ENCODE data around the gene GPC5.

Gene GPC5

GRCh38 chr13:92218615-92219014 lies 820.2 kb downstream of the GPC5 start:
- Mint-ChIP-seq H3K4me1 (no peaks in the 10 kb centered on the region), H3K36me3 (no peaks in the 10 kb centered on the region), H3K4me3 (no peak overlapping the region), H3K9me3 (peaks cover 14% of the 10 kb centered on the region), H3K27ac (no peak overlapping the region)
- DNase-seq (ENCODE audit: low spot score in 2 of 2) (no peak), ATAC-seq (no peak)

- no peak overlapping the region for H3K27ac Mint-ChIP-seq
- no peak for ATAC-seq
- H3K36me3 Mint-ChIP-seq: no peaks in the 10 kb centered on the region
Observed at GRCh38 chr13:92221916-92222315, 823.5 kb downstream of the GPC5 start.

GRCh38 chr13:92224052-92224821 lies 825.8 kb downstream of the GPC5 start:
- ATAC-seq: no peak
- Mint-ChIP-seq H3K36me3 (no peaks in the 10 kb centered on the region), H3K9me3 (peaks cover 15% of the 10 kb centered on the region), H3K4me1 (no peaks in the 10 kb centered on the region), H3K4me3 (no peak overlapping the region), H3K27ac (no peak overlapping the region)
- DNase-seq (ENCODE audit: low spot score in 2 of 2): no peak

More at GRCh38 chr13:92221916-92222315, 823.5 kb downstream of the GPC5 start:
- peaks cover 16% of the 10 kb centered on the region for H3K9me3 Mint-ChIP-seq
- DNase-seq (ENCODE audit: low spot score in 2 of 2): no peak
- no peaks in the 10 kb centered on the region for H3K4me1 Mint-ChIP-seq
- H3K4me3 Mint-ChIP-seq: no peak overlapping the region

- Mint-ChIP-seq H3K36me3 (no peaks in the 10 kb centered on the region), H3K27ac (no peak overlapping the region), H3K9me3 (peaks cover 15% of the 10 kb centered on the region), H3K4me1 (no peaks in the 10 kb centered on the region), H3K4me3 (no peak overlapping the region)
- ATAC-seq (no peak), DNase-seq (ENCODE audit: low spot score in 2 of 2) (no peak)
Observed at GRCh38 chr13:92224825-92225224, 826.4 kb downstream of the GPC5 start.

GRCh38 chr13:92225861-92226260 lies 827.4 kb downstream of the GPC5 start:
- H3K27ac Mint-ChIP-seq: no peak overlapping the region
- H3K9me3 Mint-ChIP-seq: peaks cover 15% of the 10 kb centered on the region
- no peak overlapping the region for H3K4me3 Mint-ChIP-seq
- DNase-seq (ENCODE audit: low spot score in 2 of 2) (no peak), ATAC-seq (no peak)
- no peaks in the 10 kb centered on the region for H3K4me1 Mint-ChIP-seq
- no peaks in the 10 kb centered on the region for H3K36me3 Mint-ChIP-seq

GRCh38 chr13:92232871-92233270 lies 834.5 kb downstream of the GPC5 start:
- Mint-ChIP-seq H3K4me1 (no peaks in the 10 kb centered on the region), H3K36me3 (no peaks in the 10 kb centered on the region), H3K4me3 (no peak overlapping the region), H3K27ac (no peak overlapping the region), H3K9me3 (peaks cover 6% of the 10 kb centered on the region)
- no peak for ATAC-seq
- no peak for DNase-seq (ENCODE audit: low spot score in 2 of 2)

GRCh38 chr13:92251671-92252210 lies 853.3 kb downstream of the GPC5 start:
- H3K27ac Mint-ChIP-seq: no peak overlapping the region
- no peak overlapping the region for H3K4me3 Mint-ChIP-seq
- DNase-seq (ENCODE audit: low spot score in 2 of 2) (no peak), ATAC-seq (no peak)
- H3K36me3 Mint-ChIP-seq: no peaks in the 10 kb centered on the region
- peaks cover 15% of the 10 kb centered on the region for H3K9me3 Mint-ChIP-seq
- no peaks in the 10 kb centered on the region for H3K4me1 Mint-ChIP-seq

- no peaks in the 10 kb centered on the region for H3K4me1 Mint-ChIP-seq
- no peak for DNase-seq (ENCODE audit: low spot score in 2 of 2)
- H3K36me3 Mint-ChIP-seq: no peaks in the 10 kb centered on the region
- no peak for ATAC-seq
- no peak overlapping the region for H3K4me3 Mint-ChIP-seq
- peaks cover 21% of the 10 kb centered on the region for H3K9me3 Mint-ChIP-seq
- H3K27ac Mint-ChIP-seq: no peak overlapping the region
Observed at GRCh38 chr13:92255526-92255925, 857.1 kb downstream of the GPC5 start.

- no peak overlapping the region for H3K27ac Mint-ChIP-seq
- no peaks in the 10 kb centered on the region for H3K4me1 Mint-ChIP-seq
- H3K9me3 Mint-ChIP-seq: peaks cover 23% of the 10 kb centered on the region
- H3K36me3 Mint-ChIP-seq: no peaks in the 10 kb centered on the region
- no peak overlapping the region for H3K4me3 Mint-ChIP-seq
- DNase-seq (ENCODE audit: low spot score in 2 of 2): no peak
- ATAC-seq: no peak
Observed at GRCh38 chr13:92256211-92256610, 857.8 kb downstream of the GPC5 start.

- H3K4me1 Mint-ChIP-seq: no peaks in the 10 kb centered on the region
- no peak overlapping the region for H3K4me3 Mint-ChIP-seq
- H3K36me3 Mint-ChIP-seq: no peaks in the 10 kb centered on the region
- peaks cover 12% of the 10 kb centered on the region for H3K9me3 Mint-ChIP-seq
- ATAC-seq (no peak), DNase-seq (ENCODE audit: low spot score in 2 of 2) (no peak)
- H3K27ac Mint-ChIP-seq: no peak overlapping the region
Observed at GRCh38 chr13:92259046-92259445, 860.6 kb downstream of the GPC5 start.

- DNase-seq (ENCODE audit: low spot score in 2 of 2): no peak
- no peak overlapping the region for H3K27ac Mint-ChIP-seq
- no peak for ATAC-seq
- H3K4me3 Mint-ChIP-seq: no peak overlapping the region
- H3K9me3 Mint-ChIP-seq: peaks cover 12% of the 10 kb centered on the region
- H3K4me1 Mint-ChIP-seq: no peaks in the 10 kb centered on the region
- no peaks in the 10 kb centered on the region for H3K36me3 Mint-ChIP-seq
Observed at GRCh38 chr13:92259523-92259922, 861.1 kb downstream of the GPC5 start.

GRCh38 chr13:92260363-92260762 lies 861.9 kb downstream of the GPC5 start:
- Mint-ChIP-seq H3K4me3 (no peak overlapping the region), H3K27ac (no peak overlapping the region), H3K36me3 (no peaks in the 10 kb centered on the region), H3K9me3 (peaks cover 12% of the 10 kb centered on the region), H3K4me1 (no peaks in the 10 kb centered on the region)
- ATAC-seq: no peak
- no peak for DNase-seq (ENCODE audit: low spot score in 2 of 2)

GRCh38 chr13:92262100-92262788 lies 863.8 kb downstream of the GPC5 start:
- no peaks in the 10 kb centered on the region for H3K36me3 Mint-ChIP-seq
- ATAC-seq (no peak), DNase-seq (ENCODE audit: low spot score in 2 of 2) (no peak)
- H3K9me3 Mint-ChIP-seq: peaks cover 15% of the 10 kb centered on the region
- no peak overlapping the region for H3K4me3 Mint-ChIP-seq
- no peaks in the 10 kb centered on the region for H3K4me1 Mint-ChIP-seq
- no peak overlapping the region for H3K27ac Mint-ChIP-seq

GRCh38 chr13:92265408-92265807 lies 867.0 kb downstream of the GPC5 start:
- Mint-ChIP-seq H3K9me3 (peaks cover 8% of the 10 kb centered on the region), H3K4me1 (no peaks in the 10 kb centered on the region), H3K27ac (no peak overlapping the region), H3K36me3 (no peaks in the 10 kb centered on the region), H3K4me3 (no peak overlapping the region)
- DNase-seq (ENCODE audit: low spot score in 2 of 2): no peak
- no peak for ATAC-seq

- no peaks in the 10 kb centered on the region for H3K4me1 Mint-ChIP-seq
- no peak overlapping the region for H3K4me3 Mint-ChIP-seq
- DNase-seq (ENCODE audit: low spot score in 2 of 2) (no peak), ATAC-seq (no peak)
- H3K36me3 Mint-ChIP-seq: no peaks in the 10 kb centered on the region
- no peak overlapping the region for H3K27ac Mint-ChIP-seq
- peaks cover 16% of the 10 kb centered on the region for H3K9me3 Mint-ChIP-seq
Observed at GRCh38 chr13:92270990-92271389, 872.6 kb downstream of the GPC5 start.

GRCh38 chr13:92272177-92272576 lies 873.8 kb downstream of the GPC5 start:
- H3K9me3 Mint-ChIP-seq: peaks cover 13% of the 10 kb centered on the region
- H3K4me1 Mint-ChIP-seq: no peaks in the 10 kb centered on the region
- ATAC-seq (no peak), DNase-seq (ENCODE audit: low spot score in 2 of 2) (no peak)
- no peak overlapping the region for H3K27ac Mint-ChIP-seq
- H3K4me3 Mint-ChIP-seq: no peak overlapping the region
- H3K36me3 Mint-ChIP-seq: no peaks in the 10 kb centered on the region
